WTC11 (cell line): Measurements from ENCODE around the gene TUBB4B. TPM values are rescaled to one million over a fixed set of nuclear protein-coding genes. Genes with fewer than 3 reads are reported as not detected.

Experiments used
- ATAC-seq: fragments of 200-7000 bp; cut with Tn5 transposase; 2 replicates; pipeline ENCODE4 v1.10.0; 2021; ENCODE audit warnings: mild to moderate bottlenecking, moderate library complexity
- CTCF ChIA-PET: fragments of 300-600 bp; sonication (Branson Sonifier 250); formaldehyde crosslinking; loops from one replicate; lab custom pipeline; 2021; ENCODE audit warnings: antibody characterized with exemption; lab: Charles Lee
- POLR2A ChIA-PET: fragments of 350-600 bp; sonication (Branson Sonifier 250); formaldehyde crosslinking; loops from one replicate; lab custom pipeline; 2021; ENCODE audit warnings: antibody characterized with exemption; lab: Charles Lee
- DNase-seq: peaks from one replicate; pipeline ENCODE4 v3.0.0; 2021; ENCODE audit warnings: low spot score
- H3K27ac Mint-ChIP-seq: 2 replicates; pipeline ENCODE4 v1.8.0; 2021; ENCODE audit warnings: mixed read lengths
- H3K27me3 Mint-ChIP-seq: 2 replicates; pipeline ENCODE4 v1.8.0; 2021; ENCODE audit warnings: low read depth, mild to moderate bottlenecking, moderate library complexity, mixed read lengths
- H3K36me3 Mint-ChIP-seq: 2 replicates; pipeline ENCODE4 v1.8.0; 2021; ENCODE audit warnings: mixed read lengths
- H3K4me1 Mint-ChIP-seq: 2 replicates; pipeline ENCODE4 v1.8.0; 2022; ENCODE audit warnings: mixed read lengths
- H3K4me3 Mint-ChIP-seq: 2 replicates; pipeline ENCODE4 v1.8.0; 2021; ENCODE audit warnings: mild to moderate bottlenecking, moderate library complexity, mixed read lengths
- H3K9me3 Mint-ChIP-seq: 2 replicates; pipeline ENCODE4 v1.8.0; 2021; ENCODE audit warnings: mixed read lengths
- CREM ChIP-seq: sonication (generic); formaldehyde crosslinking; IDR thresholded peaks from 2 replicates; pipeline ENCODE4 v1.8.1; 2022; ENCODE audit warnings: mild to moderate bottlenecking, missing genetic modification reagents, moderate library complexity
- EMX1 ChIP-seq: fragments of 250-450 bp; sonication (Bioruptor Pico); IDR thresholded peaks from 2 replicates; pipeline ENCODE4 v1.8.0; 2021; ENCODE audit warnings: mild to moderate bottlenecking
- GABPB1 ChIP-seq: sonication (generic); formaldehyde crosslinking; IDR thresholded peaks from 2 replicates; pipeline ENCODE4 v1.8.1; 2023; ENCODE audit warnings: mild to moderate bottlenecking, missing genetic modification reagents
- GRHL2 ChIP-seq: fragments of 250-450 bp; sonication (Bioruptor Pico); IDR thresholded peaks from 2 replicates; pipeline ENCODE4 v1.8.0; 2022; ENCODE audit warnings: mild to moderate bottlenecking, moderate library complexity; ENCODE audit not compliant: insufficient replicate concordance, severe bottlenecking
- JUN ChIP-seq: sonication (generic); formaldehyde crosslinking; IDR thresholded peaks from 2 replicates; pipeline ENCODE4 v1.8.0; 2023; ENCODE audit warnings: mild to moderate bottlenecking, missing genetic modification reagents
- MXD4 ChIP-seq: fragments of 250-450 bp; sonication (Bioruptor Pico); IDR thresholded peaks from 2 replicates; pipeline ENCODE4 v1.8.0; 2021; ENCODE audit warnings: mild to moderate bottlenecking, moderate library complexity, borderline replicate concordance
- NFYB ChIP-seq: sonication (generic); formaldehyde crosslinking; conservative IDR thresholded peaks from 2 replicates; pipeline ENCODE4 v1.8.0; 2022; ENCODE audit warnings: low read depth, missing genetic modification reagents
- NR3C1 ChIP-seq: sonication (generic); formaldehyde crosslinking; conservative IDR thresholded peaks from 2 replicates; pipeline ENCODE4 v1.8.1; 2023; ENCODE audit warnings: low read depth, mild to moderate bottlenecking, missing genetic modification reagents
- PRDM15 ChIP-seq: sonication (generic); formaldehyde crosslinking; IDR thresholded peaks from 2 replicates; pipeline ENCODE4 v1.8.0; 2022; ENCODE audit warnings: missing genetic modification reagents
- RORB ChIP-seq: fragments of 250-450 bp; sonication (Bioruptor Pico); IDR thresholded peaks from 2 replicates; pipeline ENCODE4 v1.9.0; 2021; ENCODE audit warnings: mild to moderate bottlenecking
- TP53 ChIP-seq: sonication (generic); formaldehyde crosslinking; IDR thresholded peaks from 2 replicates; pipeline ENCODE4 v1.8.1; 2023; ENCODE audit warnings: mild to moderate bottlenecking, missing genetic modification reagents
- USF2 ChIP-seq: sonication (generic); formaldehyde crosslinking; IDR thresholded peaks from 2 replicates; pipeline ENCODE4 v1.8.1; 2023; ENCODE audit warnings: mild to moderate bottlenecking, missing genetic modification reagents, moderate library complexity
- ZNF219 ChIP-seq: sonication (generic); formaldehyde crosslinking; IDR thresholded peaks from 2 replicates; pipeline ENCODE4 v1.8.0; 2023; ENCODE audit warnings: missing genetic modification reagents, mild to moderate bottlenecking, borderline replicate concordance
- ZNF232 ChIP-seq: sonication (generic); formaldehyde crosslinking; IDR thresholded peaks from 2 replicates; pipeline ENCODE4 v1.8.0; 2022; ENCODE audit warnings: mild to moderate bottlenecking, missing genetic modification reagents
- ZNF263 ChIP-seq: sonication (generic); formaldehyde crosslinking; IDR thresholded peaks from 2 replicates; pipeline ENCODE4 v1.8.1; 2022; ENCODE audit warnings: low read depth, mild to moderate bottlenecking, moderate library complexity, missing genetic modification reagents
- ZNF317 ChIP-seq: sonication (generic); formaldehyde crosslinking; IDR thresholded peaks from 2 replicates; pipeline ENCODE4 v1.8.1; 2023; ENCODE audit warnings: low read depth, mild to moderate bottlenecking, moderate library complexity, missing genetic modification reagents, borderline replicate concordance
- ZNF416 ChIP-seq: fragments of 250-450 bp; sonication (Bioruptor Pico); IDR thresholded peaks from 2 replicates; pipeline ENCODE4 v1.9.0; 2021; ENCODE audit warnings: mild to moderate bottlenecking, inconsistent platforms
- ZNF671 ChIP-seq: fragments of 250-450 bp; sonication (Bioruptor Pico); IDR thresholded peaks from 2 replicates; pipeline ENCODE4 v1.8.0; 2021; ENCODE audit warnings: mild to moderate bottlenecking
- total RNA-seq: library from RNA; stranded (reverse); gene quantifications from 3 replicates; pipeline ENCODE4 v1.2.3, GENCODE V29; 2021
- TF ChIP-seq, protein P1 (sequence below): fragments of 250-450 bp; sonication (Bioruptor Pico); IDR thresholded peaks from 2 replicates; pipeline ENCODE4 v1.9.0; 2021; ENCODE audit warnings: moderate library complexity, mild to moderate bottlenecking, inconsistent platforms, borderline replicate concordance
- TF ChIP-seq, protein P2 (sequence below): sonication (generic); formaldehyde crosslinking; IDR thresholded peaks from 2 replicates; pipeline ENCODE4 v1.8.0; 2022; ENCODE audit warnings: mild to moderate bottlenecking, missing genetic modification reagents
- TF ChIP-seq, protein P3 (sequence below): sonication (generic); formaldehyde crosslinking; conservative IDR thresholded peaks from 2 replicates; pipeline ENCODE4 v1.8.1; 2023; ENCODE audit warnings: mild to moderate bottlenecking, low read depth, missing genetic modification reagents, moderate library complexity
- TF ChIP-seq, protein P4 (sequence below): sonication (generic); formaldehyde crosslinking; IDR thresholded peaks from 2 replicates; pipeline ENCODE4 v1.8.0; 2023; ENCODE audit warnings: missing genetic modification reagents

The TUBB4B gene
- total RNA-seq, 1 experiment from 2014 or later: 375 TPM

- H3K27ac Mint-ChIP-seq: no peak overlapping the region; the same call in 1 of the 2 replicates
- ChIA-PET CTCF (no interaction called here), POLR2A (no interaction called here)
- no peak for DNase-seq
- no peak overlapping the region for H3K4me3 Mint-ChIP-seq
- TF ChIP-seq ZNF263 (CRISPR knock-in tag) (no peak), USF2 (CRISPR knock-in tag) (no peak), ZNF416 (CRISPR knock-in tag) (no peak), ZNF671 (CRISPR knock-in tag) (no peak), ZNF219 (CRISPR knock-in tag) (no peak), EMX1 (CRISPR knock-in tag) (no peak), GRHL2 (CRISPR knock-in tag) (no peak), CREM (CRISPR knock-in tag) (no peak), NFYB (CRISPR knock-in tag) (no peak), RORB (CRISPR knock-in tag) (no peak)
- TF ChIP-seq, protein P1, sequence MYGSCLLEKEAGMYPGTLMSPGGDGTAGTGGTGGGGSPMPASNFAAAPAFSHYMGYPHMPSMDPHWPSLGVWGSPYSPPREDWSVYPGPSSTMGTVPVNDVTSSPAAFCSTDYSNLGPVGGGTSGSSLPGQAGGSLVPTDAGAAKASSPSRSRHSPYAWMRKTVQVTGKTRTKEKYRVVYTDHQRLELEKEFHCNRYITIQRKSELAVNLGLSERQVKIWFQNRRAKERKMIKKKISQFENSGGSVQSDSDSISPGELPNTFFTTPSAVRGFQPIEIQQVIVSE (CRISPR knock-in tag): no peak
- TF ChIP-seq, protein P2, sequence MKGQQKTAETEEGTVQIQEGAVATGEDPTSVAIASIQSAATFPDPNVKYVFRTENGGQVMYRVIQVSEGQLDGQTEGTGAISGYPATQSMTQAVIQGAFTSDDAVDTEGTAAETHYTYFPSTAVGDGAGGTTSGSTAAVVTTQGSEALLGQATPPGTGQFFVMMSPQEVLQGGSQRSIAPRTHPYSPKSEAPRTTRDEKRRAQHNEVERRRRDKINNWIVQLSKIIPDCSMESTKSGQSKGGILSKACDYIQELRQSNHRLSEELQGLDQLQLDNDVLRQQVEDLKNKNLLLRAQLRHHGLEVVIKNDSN (CRISPR knock-in tag): no peak
- TF ChIP-seq, protein P3, sequence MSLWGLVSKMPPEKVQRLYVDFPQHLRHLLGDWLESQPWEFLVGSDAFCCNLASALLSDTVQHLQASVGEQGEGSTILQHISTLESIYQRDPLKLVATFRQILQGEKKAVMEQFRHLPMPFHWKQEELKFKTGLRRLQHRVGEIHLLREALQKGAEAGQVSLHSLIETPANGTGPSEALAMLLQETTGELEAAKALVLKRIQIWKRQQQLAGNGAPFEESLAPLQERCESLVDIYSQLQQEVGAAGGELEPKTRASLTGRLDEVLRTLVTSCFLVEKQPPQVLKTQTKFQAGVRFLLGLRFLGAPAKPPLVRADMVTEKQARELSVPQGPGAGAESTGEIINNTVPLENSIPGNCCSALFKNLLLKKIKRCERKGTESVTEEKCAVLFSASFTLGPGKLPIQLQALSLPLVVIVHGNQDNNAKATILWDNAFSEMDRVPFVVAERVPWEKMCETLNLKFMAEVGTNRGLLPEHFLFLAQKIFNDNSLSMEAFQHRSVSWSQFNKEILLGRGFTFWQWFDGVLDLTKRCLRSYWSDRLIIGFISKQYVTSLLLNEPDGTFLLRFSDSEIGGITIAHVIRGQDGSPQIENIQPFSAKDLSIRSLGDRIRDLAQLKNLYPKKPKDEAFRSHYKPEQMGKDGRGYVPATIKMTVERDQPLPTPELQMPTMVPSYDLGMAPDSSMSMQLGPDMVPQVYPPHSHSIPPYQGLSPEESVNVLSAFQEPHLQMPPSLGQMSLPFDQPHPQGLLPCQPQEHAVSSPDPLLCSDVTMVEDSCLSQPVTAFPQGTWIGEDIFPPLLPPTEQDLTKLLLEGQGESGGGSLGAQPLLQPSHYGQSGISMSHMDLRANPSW: no peak
- TF ChIP-seq, all 79 proteins: peak for 0
- H3K36me3 Mint-ChIP-seq: peaks cover 20% of the 10 kb centered on the region
- H3K9me3 Mint-ChIP-seq: no peaks in the 10 kb centered on the region
- H3K4me1 Mint-ChIP-seq: peaks cover 5% of the 10 kb centered on the region
- no peaks in the 10 kb centered on the region for H3K27me3 Mint-ChIP-seq
- ATAC-seq: no peak
These were observed 28.2 kb downstream of the TUBB4B start for GRCh38 chr9:137269231-137269772.

- TF ChIP-seq JUN (CRISPR knock-in tag) (no peak), MXD4 (CRISPR knock-in tag) (no peak), ZNF317 (CRISPR knock-in tag) (no peak), ZNF671 (CRISPR knock-in tag) (no peak)
- Mint-ChIP-seq H3K9me3 (no peaks in the 10 kb centered on the region), H3K27ac (no peak overlapping the region; the same call in 1 of the 2 replicates), H3K4me1 (peaks cover 19% of the 10 kb centered on the region), H3K36me3 (peaks cover 20% of the 10 kb centered on the region), H3K27me3 (no peaks in the 10 kb centered on the region), H3K4me3 (no peak overlapping the region)
- ChIA-PET POLR2A (no interaction called here), CTCF (interaction anchor here (1.4 to 4.4 kb wide), 2 partner anchors 31 to 34 kb away, joined by 3 to 28 read pairs; partner anchors contain the start of gene NRARP)
- no peak for DNase-seq
- no peak for ATAC-seq
These were observed 30.0 kb downstream of the TUBB4B start for GRCh38 chr9:137270929-137271695.

DNA sequence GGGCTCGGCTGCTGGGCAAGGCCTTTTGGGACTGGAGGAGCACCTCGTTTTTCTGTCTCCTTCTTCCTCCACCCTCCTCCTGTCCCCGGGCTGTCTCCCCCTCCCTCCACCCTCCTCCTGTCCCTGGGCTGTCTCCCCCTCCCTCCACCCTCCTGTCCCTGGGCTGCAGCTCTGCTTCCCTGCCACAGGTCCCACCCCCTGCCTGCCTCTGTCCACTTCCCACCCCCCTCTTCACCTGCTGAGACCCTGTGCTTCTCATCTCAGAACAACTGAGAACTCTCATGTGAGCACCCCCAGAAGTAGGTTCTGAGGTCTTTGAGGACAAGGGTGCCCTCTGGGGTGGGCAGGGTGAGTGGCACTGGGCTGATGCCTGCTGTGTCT, 30.6 kb downstream of the TUBB4B start:
- DNase-seq: no peak
- Mint-ChIP-seq H3K9me3 (no peaks in the 10 kb centered on the region), H3K36me3 (peaks cover 20% of the 10 kb centered on the region), H3K4me3 (no peak overlapping the region), H3K27ac (no peak overlapping the region), H3K27me3 (no peaks in the 10 kb centered on the region), H3K4me1 (peaks cover 21% of the 10 kb centered on the region)
- no peak for ATAC-seq
- POLR2A ChIA-PET: interaction anchor here (1.1 kb wide), 1 partner anchor 31 kb away, joined by 4 read pairs; the partner anchor contains the start of gene TUBB4B
- CTCF ChIA-PET: interaction anchor here (0.9 to 4.4 kb wide), 4 partner anchors 10 to 37 kb away, joined by 3 to 28 read pairs (median 3); partner anchors contain the start of gene NRARP
- TF ChIP-seq ZNF219 (CRISPR knock-in tag) (no peak), ZNF232 (CRISPR knock-in tag) (no peak), GABPB1 (CRISPR knock-in tag) (no peak), TP53 (no peak), NR3C1 (CRISPR knock-in tag) (no peak), PRDM15 (CRISPR knock-in tag) (no peak)
- TF ChIP-seq, protein P4, sequence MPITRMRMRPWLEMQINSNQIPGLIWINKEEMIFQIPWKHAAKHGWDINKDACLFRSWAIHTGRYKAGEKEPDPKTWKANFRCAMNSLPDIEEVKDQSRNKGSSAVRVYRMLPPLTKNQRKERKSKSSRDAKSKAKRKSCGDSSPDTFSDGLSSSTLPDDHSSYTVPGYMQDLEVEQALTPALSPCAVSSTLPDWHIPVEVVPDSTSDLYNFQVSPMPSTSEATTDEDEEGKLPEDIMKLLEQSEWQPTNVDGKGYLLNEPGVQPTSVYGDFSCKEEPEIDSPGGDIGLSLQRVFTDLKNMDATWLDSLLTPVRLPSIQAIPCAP: no peak
